ENCODE measurements around the gene MOCOS.

- TF ChIP-seq POLR2A (IDR thresholded peaks at IDR 0.05) (no peak), CTCF (IDR thresholded peaks at IDR 0.05) (no peak)
These were observed 75.7 kb downstream of the MOCOS start for GRCh38 chr18:36262971-36263370.
